NCI-H146 treated with DMSO at 0.1 percent for 48 hours (cell line): ENCODE results near the gene DOCK3.
"Not testable (repeated sequence)": the region's sequence is repeated elsewhere in the genome, so short reads cannot be mapped to it uniquely, and the experiment has no call there.

Experiments
- DNase-seq: peaks from one replicate; lab custom pipeline; 2025; ENCODE audit not compliant: unreplicated experiment; lab: John Stamatoyannopoulos, UW

DOCK3 gene

DNA sequence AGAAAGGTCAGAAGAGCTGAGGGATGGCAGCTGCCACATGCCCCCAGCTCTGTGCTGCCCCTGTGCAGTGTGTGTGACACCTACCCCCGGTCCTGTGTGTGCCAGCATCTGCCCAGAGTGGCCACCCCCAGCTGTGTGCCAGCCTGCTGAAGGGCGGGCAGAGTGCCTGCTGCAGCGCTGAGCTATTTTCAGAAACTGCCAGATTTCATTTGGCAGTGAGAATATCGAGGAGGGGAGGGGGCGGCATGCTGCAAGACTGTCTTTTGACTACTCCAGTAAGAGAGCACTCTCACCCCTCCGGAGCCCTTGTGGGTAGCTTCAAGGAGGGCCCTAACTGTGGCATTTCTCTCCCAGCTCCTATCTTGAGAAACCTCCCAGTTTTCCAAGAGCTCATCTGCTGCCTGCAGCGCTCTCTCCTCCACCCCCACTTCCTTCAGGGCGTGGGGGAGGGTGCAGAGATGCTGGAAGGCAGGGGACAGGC, 25.2 kb upstream of the DOCK3 start:
- no peak for DNase-seq

DNA sequence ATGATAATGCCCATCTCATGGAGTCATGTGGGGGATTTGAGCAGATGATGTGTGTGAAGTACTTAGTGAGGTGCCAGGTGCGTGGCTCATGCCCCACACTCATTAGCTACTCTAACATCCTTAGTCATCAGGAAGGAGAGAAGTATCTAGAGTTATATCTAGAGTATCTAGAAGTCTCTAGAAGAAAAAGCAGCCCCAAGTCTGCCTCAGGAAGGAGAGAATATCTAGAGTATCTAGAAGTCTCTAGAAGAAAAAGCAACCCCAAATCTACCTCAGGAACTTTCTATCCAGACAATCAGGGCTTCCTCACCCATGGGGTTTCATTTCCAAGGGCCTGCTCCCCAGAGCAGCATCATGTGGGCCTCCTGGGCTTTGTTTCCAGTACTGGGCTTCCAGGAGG, 24.7 kb upstream of the DOCK3 start:
- no peak for DNase-seq

DNA sequence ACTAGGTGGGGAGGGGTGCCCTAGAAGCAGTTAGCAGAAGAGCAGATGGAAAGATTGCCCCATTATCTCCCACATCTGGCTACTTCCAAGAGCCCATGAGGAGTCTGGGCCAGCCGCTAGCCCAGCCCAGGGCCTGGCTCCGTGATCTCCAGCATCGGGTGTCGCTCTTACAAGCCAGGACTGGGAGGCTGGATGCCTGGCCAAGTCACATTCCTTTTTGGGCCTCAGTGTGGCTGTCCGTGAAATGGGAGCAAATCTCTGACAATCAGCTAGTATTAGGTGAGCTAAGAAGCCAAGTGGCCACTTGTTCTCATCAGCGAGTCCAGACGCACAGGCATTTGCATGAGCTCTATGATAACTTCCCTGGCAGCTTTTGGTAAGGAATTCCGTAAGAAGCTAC, 23.3 kb upstream of the DOCK3 start:
- DNase-seq, result no peak

- DNase-seq, result no peak
Measured at GRCh38 chr3:50651920-50652529, 22.7 kb upstream of the DOCK3 start.

GRCh38 chr3:50652709-50653108, 22.0 kb upstream of the DOCK3 start:
- DNase-seq, result no peak

DNA sequence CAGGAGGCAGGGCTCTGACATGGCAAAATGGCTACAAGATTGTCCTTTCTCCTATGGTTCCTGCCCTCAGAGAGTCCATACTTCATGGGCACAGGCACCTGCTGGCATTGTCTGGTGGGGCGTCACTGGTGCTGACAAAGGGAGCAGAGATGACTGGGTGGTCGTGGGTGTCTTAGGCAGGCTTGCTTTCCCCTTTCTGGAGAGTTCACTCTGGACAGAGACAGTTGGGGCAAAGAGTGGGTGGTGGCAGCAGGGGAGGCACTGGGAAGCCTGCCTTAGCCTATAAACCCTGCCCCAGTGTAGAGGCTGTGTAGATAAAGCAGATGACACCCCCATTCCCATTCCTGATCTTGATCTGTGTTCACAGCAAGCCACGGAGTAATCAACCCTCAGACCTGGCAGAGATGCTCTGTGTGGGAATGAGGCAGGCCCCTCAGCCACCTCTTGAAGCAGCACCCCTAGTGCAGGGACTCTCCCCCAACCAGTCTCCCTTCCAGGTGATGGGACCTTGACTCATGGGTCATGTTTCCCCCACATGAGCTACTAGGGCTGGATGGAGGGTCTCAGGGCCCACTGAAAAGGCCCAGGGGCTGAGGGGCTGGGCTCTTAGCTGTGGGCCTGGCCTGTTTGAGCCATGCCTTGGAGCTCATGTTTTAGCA, 20.7 kb upstream of the DOCK3 start:
- DNase-seq, result no peak

- DNase-seq, result no peak
Measured at GRCh38 chr3:50655009-50655830, 19.5 kb upstream of the DOCK3 start.

DNA sequence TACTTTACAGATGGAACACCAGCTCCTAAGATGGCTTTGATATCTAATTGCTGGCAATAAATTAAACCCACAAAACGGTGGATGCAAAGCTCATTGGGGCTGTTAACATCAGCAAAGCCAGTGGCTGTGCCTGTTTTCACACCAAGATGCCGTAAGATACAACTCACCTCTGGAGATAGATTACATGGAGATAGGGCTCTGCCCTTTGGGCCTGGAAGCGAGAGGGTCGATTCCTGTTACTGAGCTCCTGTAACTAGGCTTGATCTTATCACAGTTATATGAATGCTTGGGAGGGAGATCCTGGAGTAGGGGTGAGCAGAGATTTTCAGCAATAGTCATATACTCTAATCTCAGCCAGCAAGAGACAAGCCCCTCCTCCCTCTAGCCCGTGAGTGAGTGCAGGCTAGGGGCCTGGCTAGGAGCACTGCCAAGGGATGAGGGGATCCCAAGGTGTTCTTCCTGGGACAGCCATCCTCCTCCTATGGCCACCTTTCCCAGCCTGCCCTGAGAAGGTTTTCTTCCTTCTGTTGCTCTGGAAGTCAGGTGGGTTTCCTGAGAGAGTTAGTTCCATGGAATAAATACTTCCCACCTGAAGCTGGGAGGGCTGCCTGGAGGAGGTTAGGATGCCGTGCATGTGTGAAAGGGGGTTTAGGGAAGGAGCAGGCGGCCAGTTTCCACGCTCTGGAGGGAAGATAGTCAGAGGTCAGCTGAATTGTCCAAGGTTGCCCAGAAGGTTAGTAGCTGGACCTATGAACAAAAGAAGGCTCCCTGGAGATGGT, 18.1 kb upstream of the DOCK3 start:
- DNase-seq, result no peak

GRCh38 chr3:50657407-50657806, 17.3 kb upstream of the DOCK3 start:
- DNase-seq, result no peak

- DNase-seq, result no peak
Measured at GRCh38 chr3:50657816-50658215, 16.9 kb upstream of the DOCK3 start.

DNA sequence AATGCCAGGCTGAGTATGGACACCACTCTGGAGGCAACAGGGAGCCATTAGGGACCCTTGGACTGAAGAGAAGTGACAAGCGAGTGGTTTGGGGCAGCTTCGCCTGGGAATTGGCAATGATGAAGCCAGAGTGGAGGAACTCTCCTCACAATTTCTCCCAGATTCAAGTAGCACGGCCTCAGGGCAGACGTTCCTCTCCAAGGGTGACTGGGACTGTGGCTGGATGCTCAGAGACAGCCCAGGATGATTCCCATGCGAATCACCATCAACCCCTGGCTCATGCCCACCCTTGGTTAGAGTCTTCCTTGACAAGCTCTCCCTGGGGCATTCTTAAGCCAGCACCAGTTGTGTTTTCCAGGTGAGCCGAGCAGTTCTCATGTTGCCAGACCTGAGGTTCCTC, 16.3 kb upstream of the DOCK3 start:
- DNase-seq, result no peak

- no peak for DNase-seq
Measured at GRCh38 chr3:50658831-50659230, 15.9 kb upstream of the DOCK3 start.

- DNase-seq, result no peak
Measured at GRCh38 chr3:50660386-50660785, 14.3 kb upstream of the DOCK3 start.

DNA sequence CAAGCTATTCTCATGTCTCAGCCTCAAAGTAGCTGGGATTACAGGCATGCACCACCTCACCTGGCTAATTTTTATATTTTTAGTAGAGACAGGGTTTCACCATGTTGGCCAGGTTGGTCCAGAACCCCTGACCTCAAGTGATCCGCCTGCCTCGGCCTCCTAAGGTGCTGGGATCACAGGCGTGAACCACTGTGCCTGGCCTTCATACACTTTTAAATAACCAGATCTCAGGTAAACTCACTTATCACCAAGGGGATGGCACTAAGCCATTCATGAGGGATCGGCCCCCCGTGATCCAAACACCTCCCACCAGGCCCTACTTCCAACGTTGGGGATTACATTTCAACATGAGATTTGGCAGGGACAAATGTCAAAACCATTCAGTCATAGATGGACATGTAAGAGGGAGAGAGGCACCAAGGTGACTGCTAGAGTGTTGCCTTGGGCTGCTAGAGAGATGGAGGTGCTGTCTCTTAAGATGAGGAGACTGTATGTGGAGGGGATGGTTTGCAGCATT, 13.3 kb upstream of the DOCK3 start:
- no peak for DNase-seq

GRCh38 chr3:50662408-50662807, 12.3 kb upstream of the DOCK3 start:
- DNase-seq, result no peak

DNA sequence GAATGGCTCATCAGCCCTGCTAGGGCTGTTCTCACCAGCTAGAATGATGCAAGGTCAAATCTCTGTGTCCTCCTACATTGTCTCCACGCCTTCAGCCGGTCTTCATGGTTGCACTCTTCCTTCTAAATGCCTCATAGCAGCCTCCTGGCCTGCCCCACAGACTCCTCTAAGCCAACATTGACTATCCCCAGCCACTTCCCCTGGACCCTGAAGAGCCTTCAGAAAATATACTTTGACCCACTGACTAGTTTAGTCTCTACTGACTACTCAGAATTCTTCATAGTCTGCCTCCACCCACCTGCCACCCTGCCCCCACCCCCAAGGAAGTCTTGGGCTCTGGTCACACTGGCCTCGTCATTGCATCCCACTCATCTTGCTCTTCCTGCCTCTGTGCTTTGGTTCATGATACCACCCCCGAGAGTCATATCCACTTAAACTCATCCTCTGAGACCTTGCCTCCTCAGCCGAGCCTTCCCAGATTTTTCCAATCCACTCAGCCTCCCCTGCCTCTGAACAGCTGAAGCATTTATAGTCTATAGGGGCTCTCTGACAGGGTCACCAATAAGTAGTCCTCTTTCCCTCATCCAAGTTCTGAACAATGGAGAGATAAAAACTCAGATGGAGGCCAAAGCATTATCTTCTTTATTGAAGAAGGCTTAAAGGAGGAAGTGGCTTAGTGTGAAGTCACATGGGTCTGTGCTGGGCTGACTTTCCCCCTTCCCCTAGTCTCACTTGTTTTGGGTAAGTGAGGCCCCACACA, 9.5 kb upstream of the DOCK3 start:
- DNase-seq, result no peak

- not testable (repeated sequence) for DNase-seq
Measured at GRCh38 chr3:50665841-50666115, 8.9 kb upstream of the DOCK3 start.

- no peak for DNase-seq
Measured at GRCh38 chr3:50666837-50667236, 7.9 kb upstream of the DOCK3 start.

- DNase-seq, result no peak
Measured at GRCh38 chr3:50671331-50671730, 3.4 kb upstream of the DOCK3 start.

GRCh38 chr3:50672656-50673055, 2.1 kb upstream of the DOCK3 start:
- no peak for DNase-seq

DNA sequence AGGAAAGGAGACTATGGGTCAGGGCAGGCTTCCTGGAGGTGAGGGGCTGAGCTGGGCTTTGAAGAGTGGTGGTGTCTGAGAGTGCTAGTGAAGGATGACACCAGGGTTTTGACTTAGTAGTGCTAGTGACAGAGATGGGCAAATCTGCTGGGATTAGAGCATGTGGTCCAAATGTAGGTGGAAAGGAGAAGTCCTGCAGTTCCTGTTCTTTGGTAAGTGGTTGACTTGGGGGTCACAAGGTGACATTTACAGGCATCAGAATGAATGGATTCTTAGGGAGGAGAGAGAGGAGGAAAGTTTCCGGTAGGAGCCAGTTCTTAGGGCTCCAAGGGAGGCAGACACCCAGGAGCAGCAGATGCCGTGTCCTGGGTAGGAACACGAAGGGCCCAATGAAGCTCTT, 796 bp upstream of the DOCK3 start:
- no peak for DNase-seq
